ENCODE data around the gene SELENOW.

- no peak for TF ChIP-seq EZH2phosphoT487 (IDR thresholded peaks at IDR 0.05; ENCODE audit: insufficient read depth, low read depth)
- no peak for TF ChIP-seq EZH2 (IDR thresholded peaks at IDR 0.05; ENCODE audit: insufficient read depth, poor library complexity, severe bottlenecking)
Measured at GRCh38 chr19:47762151-47762550, 16.4 kb upstream of the SELENOW start.
